ENCODE measurements around the gene PPP1R9B. TPM values are rescaled to one million over a fixed set of nuclear protein-coding genes. Genes with fewer than 3 reads are reported as not detected.

PPP1R9B gene
- total RNA-seq, 1 experiment from 2014 or later = 112 TPM

GRCh38 chr17:50177983-50178834 lies 27.7 kb upstream of the PPP1R9B start:
- ATAC-seq (peak; percentile 94), DNase-seq (ENCODE audit: low read depth, low spot score) (peak; percentile 90)
- ChIA-PET POLR2A (interaction anchor here (0.8 to 2.7 kb wide), 7 partner anchors 9 to 32 kb away, joined by 3 to 18 read pairs (median 3); partner anchors contain the start of gene SGCA), CTCF (interaction anchor here (0.6 to 3.3 kb wide), 23 partner anchors 8 to 219 kb away, joined by 3 to 39 read pairs (median 5); partner anchors contain the start of genes COL1A1, LRRC59, SGCA and TMEM92), RAD21 (ENCODE audit: low non-redundant PET in 1 of 2, low total read pairs in 2 of 2, uncharacterized antibody in 2 of 2, unreplicated experiment in 2 of 2) (interaction anchor here (0.6 to 2.3 kb wide), 5 partner anchors 9 to 95 kb away, joined by 4 to 13 read pairs (median 12); partner anchors contain the start of gene COL1A1 (in 1 of the 2))
- Histone ChIP-seq H3K9me3 (ENCODE audit: control insufficient read depth in 1 of 2, insufficient read depth in 1 of 2, low read depth in 1 of 2, low read length in 2 of 2) (no peaks in the 10 kb centered on the region), H3K9ac (ENCODE audit: low read length) (peak overlapping the region; percentile 54), H3K27me3 (ENCODE audit: insufficient read depth, low read length) (no peaks in the 10 kb centered on the region), H3K27ac (ENCODE audit: low read depth, low read length) (peak overlapping the region; percentile 61), H3K4me2 (ENCODE audit: low read length) (peak overlapping the region; percentile 79), H3K4me1 (ENCODE audit: control insufficient read depth in 1 of 2, insufficient read depth in 2 of 2, low read length in 2 of 2) (peaks cover 41 to 56% of the 10 kb centered on the region in 2 experiments), H3K4me3 (replicated peaks in 1 of 2; ENCODE audit: low read depth in 1 of 2, low read length in 2 of 2) (peak overlapping the region; percentile 22 to 43), H3K79me2 (ENCODE audit: insufficient read depth, low read length) (no peaks in the 10 kb centered on the region), H3K9me2 (ENCODE audit: insufficient read depth) (no peaks in the 10 kb centered on the region), H2AFZ (ENCODE audit: low read depth, low read length, poor library complexity, severe bottlenecking) (peak overlapping the region; percentile 25), H4K20me1 (ENCODE audit: insufficient read depth) (no peaks in the 10 kb centered on the region), H3K36me3 (ENCODE audit: control insufficient read depth in 1 of 2, insufficient read depth in 2 of 2, low read length in 2 of 2) (no peaks in the 10 kb centered on the region)
- BruUV-seq (replicated peaks) = no TSS peak
- intact Hi-C loops (cut with micrococcal nuclease) = no loop called here
- peak; percentile 36; the same call in 1 of the 2 replicates for TF ChIP-seq ZFX (IDR thresholded peaks at IDR 0.05)
- TF ChIP-seq YY1 (IDR thresholded peaks at IDR 0.05; ENCODE audit: extremely low read depth, insufficient replicate concordance, low read depth, low read length) = peak; percentile 65
- no peak for TF ChIP-seq ELF1 (IDR thresholded peaks at IDR 0.05; ENCODE audit: borderline replicate concordance, low read depth)
- no peak for TF ChIP-seq ATF3 (IDR thresholded peaks at IDR 0.05)
- TF ChIP-seq ZBTB33 (IDR thresholded peaks at IDR 0.05; ENCODE audit: extremely low read depth, insufficient replicate concordance, low read length) = no peak
- no peak for TF ChIP-seq CBX3 (IDR thresholded peaks at IDR 0.05; ENCODE audit: low read depth)
- no peak for TF ChIP-seq SIN3A (IDR thresholded peaks at IDR 0.05; ENCODE audit: low read depth)
- peak; percentile 72 for TF ChIP-seq RAD21 (IDR thresholded peaks at IDR 0.05; ENCODE audit: low read depth)
- TF ChIP-seq EZH2 (IDR thresholded peaks at IDR 0.05) = no peak
- TF ChIP-seq CEBPB (IDR thresholded peaks at IDR 0.05; ENCODE audit: low read depth) = no peak
- peak; percentile 43 for TF ChIP-seq TCF7L2 (IDR thresholded peaks at IDR 0.05; ENCODE audit: borderline replicate concordance, extremely low read depth, insufficient read depth, insufficient read length)
- TF ChIP-seq CTCF (IDR thresholded peaks at IDR 0.05 in 2 of 3, conservative IDR thresholded peaks at IDR 0.05 in 1 of 3; ENCODE audit: borderline replicate concordance in 1 of 3, insufficient read depth in 1 of 3, low read depth in 2 of 3, low read length in 2 of 3) = peak; percentile 80 to 96 (median 82)
- TF ChIP-seq MAX (IDR thresholded peaks at IDR 0.05) = peak; percentile 99
- TF ChIP-seq POLR2AphosphoS5 (IDR thresholded peaks at IDR 0.05; ENCODE audit: low read depth, low read length) = peak; percentile 73
- TF ChIP-seq ZNF274 (IDR thresholded peaks at IDR 0.05; ENCODE audit: low read depth, low read length) = no peak
- no peak for TF ChIP-seq EZH2phosphoT487 (IDR thresholded peaks at IDR 0.05; ENCODE audit: borderline replicate concordance)

Data from HCT116 (cell line).